Measurements from ENCODE around the gene ADGRG1. TPM values are rescaled to one million over a fixed set of nuclear protein-coding genes. Genes with fewer than 3 reads are reported as not detected.

Gene ADGRG1
- total and polyA plus RNA-seq, 5 experiments from 2014 or later: 0.47 to 56.5 (median 1.3) TPM

- POLR2A ChIA-PET: no interaction called here
- H3K27me3 Mint-ChIP-seq: peaks cover 4 to 20% (median 10%) of the 10 kb centered on the region in 5 donors
- peaks cover 11 to 22% (median 14%) of the 10 kb centered on the region in 4 donors for H3K4me1 Mint-ChIP-seq
- no peak for ATAC-seq
- DNase-seq: no peak
- no peak overlapping the region for H3K4me3 Mint-ChIP-seq
- no peaks in the 10 kb centered on the region for H3K9me3 Mint-ChIP-seq
- peak overlapping the region in 4 of 10 donors; percentile 9 to 76 (median 45) for H3K27ac Mint-ChIP-seq
- no peaks in the 10 kb centered on the region for H3K36me3 Mint-ChIP-seq
These were observed 3.5 kb upstream of the ADGRG1 start for GRCh38 chr16:57624806-57625500.

GRCh38 chr16:57626420-57627170, 1.8 kb upstream of the ADGRG1 start:
- no peak overlapping the region for H3K4me3 Mint-ChIP-seq
- DNase-seq: no peak
- POLR2A ChIA-PET: no interaction called here

GRCh38 chr16:57627184-57627871, 1.1 kb upstream of the ADGRG1 start:
- H3K27me3 Mint-ChIP-seq: peaks cover 7 to 32% (median 19%) of the 10 kb centered on the region in 5 donors
- no peak overlapping the region for H3K4me3 Mint-ChIP-seq
- H3K9me3 Mint-ChIP-seq: no peaks in the 10 kb centered on the region
- H3K27ac Mint-ChIP-seq: peak overlapping the region in 2 of 10 donors; percentile 21 to 60
- no peaks in the 10 kb centered on the region for H3K36me3 Mint-ChIP-seq
- H3K4me1 Mint-ChIP-seq: peaks cover 11 to 31% (median 19%) of the 10 kb centered on the region in 4 donors
- ATAC-seq (no peak), DNase-seq (no peak)
- POLR2A ChIA-PET: no interaction called here

More at GRCh38 chr16:57626420-57627170, 1.8 kb upstream of the ADGRG1 start:
- Mint-ChIP-seq H3K36me3 (no peaks in the 10 kb centered on the region), H3K4me1 (peaks cover 11 to 31% (median 19%) of the 10 kb centered on the region in 4 donors), H3K9me3 (no peaks in the 10 kb centered on the region), H3K27ac (peak overlapping the region in 3 of 10 donors; percentile 21 to 76 (median 60)), H3K27me3 (peaks cover 7 to 32% (median 19%) of the 10 kb centered on the region in 5 donors)
- ATAC-seq: no peak

- Mint-ChIP-seq H3K27me3 (peaks cover 7 to 32% (median 19%) of the 10 kb centered on the region in 5 donors), H3K4me1 (peaks cover 11 to 31% (median 19%) of the 10 kb centered on the region in 4 donors), H3K9me3 (no peaks in the 10 kb centered on the region), H3K27ac (peak overlapping the region in 4 of 10 donors; percentile 6 to 57 (median 26)), H3K36me3 (no peaks in the 10 kb centered on the region), H3K4me3 (peak overlapping the region in 4 of 10 donors; percentile 43 to 68 (median 56))
- no peak for ATAC-seq
- POLR2A ChIA-PET: no interaction called here
- no peak for DNase-seq
These were observed 408 bp downstream of the ADGRG1 start for GRCh38 chr16:57628783-57629293.

- H3K36me3 Mint-ChIP-seq: no peaks in the 10 kb centered on the region
- peak overlapping the region in 3 of 10 donors; percentile 43 to 73 (median 46) for H3K4me3 Mint-ChIP-seq
- H3K9me3 Mint-ChIP-seq: no peaks in the 10 kb centered on the region
- ATAC-seq (no peak), DNase-seq (no peak)
- peaks cover 11 to 31% (median 18%) of the 10 kb centered on the region in 4 donors for H3K4me1 Mint-ChIP-seq
- peaks cover 7 to 32% (median 19%) of the 10 kb centered on the region in 5 donors for H3K27me3 Mint-ChIP-seq
- POLR2A ChIA-PET: interaction anchor here (0.5 to 1.0 kb wide), 2 partner anchors 8 to 10 kb away, joined by 3 to 4 read pairs; no protein-coding TSS in a partner anchor
- H3K27ac Mint-ChIP-seq: peak overlapping the region in 2 of 10 donors; percentile 33 to 74
These were observed 1.3 kb downstream of the ADGRG1 start for GRCh38 chr16:57629516-57630406.

GRCh38 chr16:57630407-57630797, 2.0 kb downstream of the ADGRG1 start:
- Mint-ChIP-seq H3K27ac (peak overlapping the region in 5 of 10 donors; percentile 7 to 78 (median 53)), H3K9me3 (no peaks in the 10 kb centered on the region)

GRCh38 chr16:57630931-57631845, 2.8 kb downstream of the ADGRG1 start:
- Mint-ChIP-seq H3K9me3 (no peaks in the 10 kb centered on the region), H3K27me3 (peaks cover 7 to 33% (median 19%) of the 10 kb centered on the region in 5 donors), H3K27ac (peak overlapping the region in 3 of 10 donors; percentile 24 to 78 (median 74)), H3K4me3 (no peak overlapping the region), H3K36me3 (no peaks in the 10 kb centered on the region), H3K4me1 (peaks cover 9 to 22% (median 15%) of the 10 kb centered on the region in 4 donors)
- ATAC-seq (no peak), DNase-seq (no peak)
- POLR2A ChIA-PET: interaction anchor here (1.0 kb wide), 1 partner anchor 9 kb away, joined by 3 read pairs; no protein-coding TSS in a partner anchor

More at GRCh38 chr16:57630407-57630797, 2.0 kb downstream of the ADGRG1 start:
- POLR2A ChIA-PET: interaction anchor here (0.5 to 1.0 kb wide), 2 partner anchors 8 to 10 kb away, joined by 3 to 4 read pairs; no protein-coding TSS in a partner anchor
- H3K27me3 Mint-ChIP-seq: peaks cover 7 to 32% (median 19%) of the 10 kb centered on the region in 5 donors
- H3K4me3 Mint-ChIP-seq: peak overlapping the region in 3 of 10 donors; percentile 46 to 73 (median 53)
- ATAC-seq (no peak), DNase-seq (no peak)
- peaks cover 10 to 27% (median 17%) of the 10 kb centered on the region in 4 donors for H3K4me1 Mint-ChIP-seq
- H3K36me3 Mint-ChIP-seq: no peaks in the 10 kb centered on the region

GRCh38 chr16:57632568-57632967, 4.1 kb downstream of the ADGRG1 start:
- DNase-seq (no peak), ATAC-seq (no peak)
- Mint-ChIP-seq H3K27ac (no peak overlapping the region), H3K4me3 (no peak overlapping the region), H3K36me3 (no peaks in the 10 kb centered on the region), H3K9me3 (no peaks in the 10 kb centered on the region), H3K27me3 (peaks cover 7 to 42% (median 24%) of the 10 kb centered on the region in 5 donors), H3K4me1 (peaks cover 11 to 22% (median 15%) of the 10 kb centered on the region in 4 donors)
- POLR2A ChIA-PET: interaction anchor here (0.6 kb wide), 2 partner anchors 24 to 188 kb away, joined by 3 read pairs; no protein-coding TSS in a partner anchor

GRCh38 chr16:57633383-57634064, 5.1 kb downstream of the ADGRG1 start:
- peaks cover 7 to 36% (median 22%) of the 10 kb centered on the region in 5 donors for H3K27me3 Mint-ChIP-seq
- H3K4me3 Mint-ChIP-seq: no peak overlapping the region
- H3K36me3 Mint-ChIP-seq: no peaks in the 10 kb centered on the region
- DNase-seq (no peak), ATAC-seq (no peak)
- H3K9me3 Mint-ChIP-seq: no peaks in the 10 kb centered on the region
- POLR2A ChIA-PET: interaction anchor here (0.6 kb wide), 1 partner anchor 187 kb away, joined by 3 read pairs; no protein-coding TSS in a partner anchor
- no peak overlapping the region for H3K27ac Mint-ChIP-seq
- H3K4me1 Mint-ChIP-seq: peaks cover 8 to 16% (median 12%) of the 10 kb centered on the region in 4 donors

- Mint-ChIP-seq H3K27ac (peak overlapping the region in 1 of 10 donors; percentile 6), H3K9me3 (no peaks in the 10 kb centered on the region), H3K36me3 (no peaks in the 10 kb centered on the region), H3K27me3 (peaks cover 3 to 30% (median 15%) of the 10 kb centered on the region in 5 donors), H3K4me3 (no peak overlapping the region), H3K4me1 (peaks cover 2 to 12% (median 8%) of the 10 kb centered on the region in 4 donors)
- ATAC-seq (no peak), DNase-seq (no peak)
- POLR2A ChIA-PET: no interaction called here
These were observed 5.7 kb downstream of the ADGRG1 start for GRCh38 chr16:57634171-57634570.

Data from naive thymus-derived CD8-positive, alpha-beta T cell (primary cell).